ENCODE measurements around the gene GCDH.
"Not testable (repeated sequence)": the region's sequence is repeated elsewhere in the genome, so short reads cannot be mapped to it uniquely, and the experiment has no call there.

Gene GCDH

DNA sequence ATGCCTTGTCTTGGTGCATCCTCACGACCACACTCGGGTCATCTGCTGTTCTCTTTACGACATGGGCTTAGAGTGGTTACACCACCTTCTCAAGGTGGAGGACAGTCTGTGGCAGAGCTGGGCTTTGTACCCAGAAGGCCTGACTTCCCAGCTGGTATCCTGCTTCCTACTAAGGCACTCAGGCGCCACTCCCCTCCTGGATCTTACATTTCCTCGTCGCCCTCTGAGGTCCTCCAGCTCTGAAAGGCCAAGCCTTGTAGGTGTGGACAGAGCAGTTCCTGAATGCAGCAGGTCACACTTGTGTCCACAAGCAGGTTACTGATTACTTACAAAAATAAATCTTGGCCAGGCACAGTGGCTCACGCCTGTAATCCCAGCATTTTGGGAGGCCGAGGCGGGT is 16.2 kb downstream of the GCDH start:
- DNase-seq (ENCODE audit: low read depth, low spot score): no peak

DNA sequence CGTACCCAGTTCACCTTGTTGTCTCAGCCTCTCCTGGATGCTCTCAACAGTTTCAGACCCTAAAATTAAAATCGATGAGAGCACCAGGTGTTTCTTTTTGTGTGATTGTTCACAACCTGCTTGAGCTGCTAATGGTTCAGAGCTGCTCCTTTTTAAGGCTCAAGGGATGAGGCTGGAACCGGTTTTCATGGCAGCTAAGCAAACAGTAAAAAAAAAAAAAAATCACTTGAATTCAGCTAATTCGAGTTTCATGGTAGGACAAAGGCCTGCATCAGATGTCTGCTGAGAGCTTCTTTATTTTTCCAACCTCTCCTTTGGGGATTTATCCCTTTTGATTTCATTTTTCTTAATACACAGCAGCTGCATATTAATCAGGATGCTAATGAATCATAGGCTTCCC is 21.6 kb downstream of the GCDH start:
- no peak for DNase-seq (ENCODE audit: low read depth, low spot score)

DNA sequence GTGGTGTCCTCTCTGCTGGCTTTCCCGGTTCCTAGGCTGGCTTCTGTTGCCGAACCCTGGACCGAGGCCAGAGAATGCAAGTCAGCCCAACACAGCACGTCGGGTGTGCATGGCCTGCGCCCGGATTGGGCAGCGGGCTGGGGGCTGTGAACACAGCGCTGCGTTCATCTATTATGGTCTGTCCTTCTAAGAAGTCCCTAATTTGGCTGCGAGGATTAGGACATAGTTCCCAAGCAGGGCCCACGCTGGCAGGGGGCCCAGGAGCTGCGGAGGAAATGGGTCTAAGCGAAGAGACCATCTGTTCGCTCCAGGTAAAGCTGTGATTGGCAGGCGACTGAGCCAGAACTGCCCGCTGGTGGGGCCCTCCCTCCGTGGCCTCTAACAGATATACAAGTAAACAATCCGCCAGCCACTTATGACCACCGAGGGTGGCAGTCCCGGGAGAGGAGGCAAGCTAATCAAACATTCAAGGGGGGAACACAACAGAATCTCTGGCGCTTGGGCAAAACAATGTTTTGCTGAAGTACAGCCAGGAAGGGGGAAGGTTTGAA is 22.1 kb downstream of the GCDH start:
- DNase-seq (ENCODE audit: low read depth, low spot score): no peak

DNA sequence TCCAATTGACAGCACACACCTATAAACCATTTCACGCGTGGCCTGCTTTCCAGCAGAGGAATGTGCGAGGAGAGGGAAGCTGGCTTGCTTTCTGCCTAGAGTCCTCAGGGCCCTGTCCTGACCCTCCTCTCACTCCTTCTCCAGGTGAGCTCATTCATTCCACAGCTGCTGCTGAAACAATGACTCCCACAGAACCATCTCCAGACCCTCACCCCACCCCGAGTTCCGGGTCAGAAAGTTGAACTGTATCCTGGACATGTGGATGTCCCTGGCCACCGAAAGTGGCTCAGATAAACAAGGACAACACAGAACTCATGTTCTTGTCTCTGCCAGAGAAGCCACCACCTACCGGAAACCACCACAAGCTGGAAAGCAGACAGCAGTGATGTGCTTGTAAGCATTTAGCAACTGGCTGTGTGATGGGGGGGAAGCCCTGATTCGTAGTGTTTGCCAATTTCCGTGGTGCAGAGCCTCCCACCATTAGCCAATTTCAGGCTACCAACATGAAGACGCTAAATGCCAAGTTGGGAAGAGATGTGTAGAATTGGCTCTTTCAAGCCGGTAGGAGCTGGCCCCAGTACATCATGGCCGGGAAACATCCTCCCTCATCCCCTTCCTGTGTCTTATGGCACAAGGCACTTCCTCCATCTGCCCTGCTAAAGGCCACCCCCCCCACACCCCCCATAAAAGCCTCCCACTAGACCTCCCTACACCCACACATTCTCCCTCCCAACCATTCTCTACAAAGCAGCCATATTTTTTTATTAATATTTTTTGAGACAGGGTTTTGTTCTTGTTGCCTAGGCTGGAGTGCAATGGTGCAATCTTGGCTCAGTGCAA is 23.1 kb downstream of the GCDH start:
- DNase-seq (ENCODE audit: low read depth, low spot score): no peak

DNA sequence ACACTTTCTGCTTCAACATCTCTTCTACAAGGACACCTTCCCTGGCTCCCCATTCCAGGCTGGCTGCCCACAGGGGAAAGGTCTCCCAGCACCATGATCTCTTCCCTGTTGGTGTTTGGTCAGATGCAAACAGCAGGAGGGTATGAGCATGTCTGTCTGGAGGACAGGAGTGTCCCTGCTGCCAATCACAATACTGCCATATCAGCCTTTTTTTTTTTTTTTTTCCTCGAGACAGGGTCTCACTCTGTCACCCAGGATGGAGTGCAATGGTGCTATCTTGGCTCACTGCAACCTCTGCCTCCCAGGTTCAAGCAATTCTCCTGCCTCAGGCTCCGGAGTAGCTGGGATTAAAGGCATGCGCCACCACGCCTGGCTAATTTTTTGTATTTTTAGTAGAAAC is 24.9 kb downstream of the GCDH start:
- DNase-seq (ENCODE audit: low read depth, low spot score): not testable (repeated sequence)

DNA sequence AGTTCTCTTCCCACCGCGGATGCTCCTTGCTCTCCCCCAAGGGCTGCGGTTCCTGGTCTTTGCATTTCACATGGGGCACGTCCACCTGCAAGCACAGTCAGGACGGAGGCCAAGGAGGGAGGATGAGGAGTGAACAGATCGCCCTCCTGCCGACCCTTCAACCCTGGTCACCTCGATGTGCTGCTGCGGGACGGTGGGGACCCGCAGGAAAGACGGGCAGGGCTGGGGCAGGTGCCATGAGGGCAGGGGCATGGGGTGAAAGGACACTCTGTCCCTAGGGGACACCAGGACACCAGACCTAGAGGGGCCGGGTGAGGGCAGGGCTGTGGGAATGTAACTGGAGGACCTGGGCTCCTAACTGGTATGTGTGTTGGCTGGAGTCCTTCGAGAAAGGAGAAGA is 27.3 kb downstream of the GCDH start:
- DNase-seq (ENCODE audit: low read depth, low spot score): no peak

DNA sequence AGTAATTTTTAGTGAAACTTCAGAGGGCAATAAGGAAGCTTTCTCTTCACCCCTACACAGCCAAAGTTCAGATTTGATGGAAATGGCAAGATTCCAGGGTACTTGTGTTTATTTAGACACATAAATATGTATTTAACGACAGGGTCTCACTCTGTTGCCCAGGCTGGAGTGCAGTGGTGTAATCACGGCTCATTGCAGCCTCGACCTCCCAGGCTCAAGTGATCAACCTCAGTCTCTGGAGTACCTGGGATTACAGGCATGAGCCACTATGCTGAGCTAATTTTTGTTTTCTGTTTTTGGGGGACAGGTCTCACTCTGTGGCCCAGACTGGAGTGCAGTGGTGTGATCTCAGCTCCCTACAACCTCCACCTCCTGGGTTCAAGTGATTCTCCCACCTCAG is 30.1 kb downstream of the GCDH start:
- no peak for DNase-seq (ENCODE audit: low read depth, low spot score)

DNA sequence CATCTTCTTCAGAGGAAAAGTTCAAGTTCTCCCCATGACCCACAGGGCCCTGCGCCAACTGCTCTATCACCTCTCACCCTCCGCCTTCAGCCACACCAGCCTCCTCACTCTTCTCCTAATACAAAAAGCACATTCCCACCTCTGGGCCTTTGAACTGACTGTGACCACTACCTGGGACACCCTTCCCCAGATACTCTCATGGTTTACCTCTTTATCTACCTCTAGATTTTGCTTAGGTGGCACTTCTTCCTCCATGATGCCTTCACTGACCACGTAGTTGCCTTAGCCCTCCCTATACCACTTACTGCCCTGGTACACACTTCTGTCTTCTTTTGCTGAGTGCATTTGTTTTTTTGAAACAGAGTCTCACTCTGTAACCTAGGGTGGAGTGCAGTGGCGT is 32.0 kb downstream of the GCDH start:
- DNase-seq (ENCODE audit: low read depth, low spot score): no peak

DNA sequence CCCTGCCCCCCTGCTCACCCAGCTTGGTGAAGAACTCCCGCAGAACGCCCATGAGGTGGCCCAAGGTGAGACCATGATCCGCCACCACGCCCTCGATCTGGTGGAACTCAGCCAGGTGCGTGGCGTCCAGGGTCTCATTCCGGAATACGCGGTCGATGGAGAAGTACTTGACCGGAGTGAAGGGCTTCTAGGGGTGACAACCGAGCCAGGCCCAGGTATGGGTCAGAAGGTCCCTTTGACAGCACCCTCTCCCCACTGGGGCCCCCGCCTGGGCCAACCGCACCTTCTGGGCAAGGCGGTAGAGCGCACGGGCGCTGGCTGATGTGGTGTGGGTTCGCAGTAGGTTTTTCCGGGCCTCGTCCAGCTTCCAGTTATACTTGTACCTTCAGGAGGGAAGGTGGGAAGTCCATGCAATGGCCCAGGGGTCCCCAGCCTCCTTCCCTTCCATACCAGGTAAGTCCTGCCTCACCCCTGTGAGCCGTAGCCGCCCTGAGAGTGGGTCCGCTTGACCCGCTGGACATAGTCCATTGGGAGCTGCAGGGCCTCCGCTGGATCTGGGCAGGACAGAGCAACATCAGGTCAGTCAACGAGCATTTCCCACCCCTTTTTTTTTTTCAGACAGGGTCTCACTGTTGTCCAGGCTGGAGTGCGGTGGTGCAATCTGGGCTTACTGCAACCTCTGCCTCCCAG is 33.8 kb downstream of the GCDH start:
- DNase-seq (ENCODE audit: low read depth, low spot score): no peak

DNA sequence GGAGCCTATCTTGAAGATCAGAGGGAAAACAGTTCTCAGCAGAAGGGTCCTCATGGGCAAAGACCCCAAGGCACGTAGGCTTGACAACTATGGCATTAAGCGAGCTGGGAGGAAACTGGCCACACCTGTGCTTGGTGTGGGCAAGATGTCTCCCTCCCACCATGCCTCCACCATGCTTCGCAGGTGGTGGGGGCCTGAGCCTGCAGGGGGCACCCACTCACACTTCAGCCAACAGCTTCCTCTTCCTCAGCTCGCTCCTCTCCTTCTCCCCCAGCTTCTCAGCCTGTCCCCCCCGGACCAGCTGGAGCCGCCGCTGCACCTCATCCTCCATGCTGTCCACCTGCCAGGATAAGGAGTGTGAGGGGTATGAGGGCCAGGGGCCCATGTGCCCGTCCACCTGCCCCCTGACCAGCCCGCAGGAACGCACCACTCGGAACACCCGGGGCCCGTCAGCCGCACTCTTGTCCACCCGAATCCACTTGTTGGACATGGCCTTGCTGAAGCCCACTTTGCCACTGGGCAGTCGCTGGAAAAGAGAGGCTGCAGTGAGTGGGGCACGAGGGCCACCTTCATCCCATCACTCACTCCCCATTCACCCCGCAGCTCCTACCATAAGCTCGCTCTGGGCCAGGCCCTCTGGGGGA is 39.2 kb downstream of the GCDH start:
- DNase-seq (ENCODE audit: low read depth, low spot score): no peak

DNA sequence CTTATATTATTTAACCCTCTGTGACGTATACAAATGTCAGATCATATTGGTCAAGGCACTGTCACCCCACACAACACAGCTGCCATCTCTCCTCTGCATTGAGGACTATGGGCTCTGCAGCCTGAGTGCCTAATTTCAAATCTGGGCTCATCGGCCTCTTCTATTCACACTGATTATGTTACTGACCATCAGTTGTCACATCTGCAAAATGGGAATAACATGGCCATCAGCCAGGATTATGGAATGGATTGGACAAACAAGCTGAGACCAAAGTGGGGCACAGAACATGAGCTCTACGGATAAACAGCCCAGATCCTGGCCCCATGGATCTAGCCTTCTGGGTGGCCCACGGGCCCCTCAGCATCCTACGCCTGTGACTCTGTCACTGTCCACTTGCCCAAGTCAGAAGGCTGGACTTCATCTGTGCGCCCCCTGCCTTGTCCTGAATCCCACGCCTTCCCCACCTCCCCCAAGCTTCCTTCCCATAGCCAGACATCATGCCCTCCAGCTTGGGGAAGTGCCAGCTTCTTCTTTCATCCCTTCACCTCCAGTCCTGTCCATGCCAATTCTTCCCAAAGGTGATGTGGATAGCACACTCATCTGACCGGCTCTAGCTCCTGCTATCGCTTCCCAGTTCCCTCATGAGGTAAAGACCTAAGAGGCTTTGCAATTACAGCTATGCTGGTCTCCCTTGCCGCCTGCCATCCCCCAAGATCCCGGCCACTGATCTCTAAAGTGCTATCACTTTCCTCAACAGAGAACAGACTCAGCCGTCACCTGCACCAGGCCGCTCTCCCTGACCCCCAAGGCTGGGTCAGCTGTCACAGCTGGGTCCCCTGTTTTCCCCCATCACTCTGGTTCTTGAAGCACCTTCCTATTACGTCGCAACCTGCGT is 41.7 kb downstream of the GCDH start:
- DNase-seq (ENCODE audit: low read depth, low spot score): no peak

DNA sequence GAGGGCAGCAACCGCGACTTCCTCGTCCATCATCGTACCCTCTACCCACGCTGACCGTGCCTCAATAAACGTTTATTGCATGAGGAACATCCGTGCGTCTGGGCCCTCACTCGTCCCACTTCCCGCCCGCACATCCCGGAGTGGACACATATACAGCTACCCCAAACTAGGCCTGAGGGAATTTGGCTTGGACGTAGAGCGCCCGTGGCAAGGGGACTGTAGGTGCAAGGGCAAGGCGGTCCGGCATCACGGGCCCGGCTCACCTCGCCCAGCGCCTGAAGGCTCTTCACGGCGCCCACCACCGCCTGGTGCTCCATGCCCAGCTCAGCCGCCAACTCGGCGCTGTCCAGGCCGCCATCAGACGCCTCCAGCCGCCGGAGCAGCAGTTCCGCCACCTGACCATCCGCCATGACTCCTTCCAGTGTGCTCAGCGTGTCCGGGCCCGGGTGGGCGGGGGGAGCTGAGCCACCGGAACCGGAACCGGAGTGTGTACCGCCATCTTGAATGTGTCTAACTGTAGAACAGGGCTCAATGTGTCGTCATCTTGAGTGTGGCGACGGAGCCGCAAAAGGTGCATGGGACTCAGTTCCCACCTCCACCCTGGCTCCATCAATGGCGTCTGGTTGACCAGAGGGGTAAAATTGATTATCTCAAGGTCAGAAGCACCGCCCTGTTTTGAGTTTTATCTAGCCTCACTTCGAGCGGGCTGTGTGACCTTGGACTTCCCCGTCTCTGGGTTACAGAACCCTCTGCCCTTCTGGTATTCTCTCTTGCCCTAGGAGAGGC is 42.5 kb downstream of the GCDH start, which contains the start of gene FARSA:
Gene FARSA, minus strand, starts transcription at position 425 of the 786 bp plus-strand sequence. Its CDS starts 15 bp downstream, at position 410.
- DNase-seq (ENCODE audit: low read depth, low spot score): peak; percentile 76

DNA sequence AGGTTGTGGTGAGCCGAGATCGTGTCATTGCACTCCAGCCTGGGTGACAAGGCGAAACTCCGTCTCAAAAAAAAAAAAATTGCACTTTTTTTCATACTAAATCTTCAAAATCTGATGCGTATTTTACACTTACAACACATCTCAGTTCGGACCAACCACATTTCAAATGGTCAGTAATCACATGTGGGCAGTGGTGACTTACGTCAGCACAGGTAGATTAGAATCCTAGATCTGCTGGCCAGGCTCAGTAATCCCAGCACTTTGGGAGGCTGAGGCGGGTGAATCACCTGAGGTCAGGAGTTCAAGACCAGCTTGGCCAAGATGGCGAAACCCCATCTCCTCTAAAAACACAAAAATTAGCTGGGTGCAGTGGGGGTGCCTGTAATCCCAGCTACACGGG is 44.1 kb downstream of the GCDH start:
- DNase-seq (ENCODE audit: low read depth, low spot score): no peak

DNA sequence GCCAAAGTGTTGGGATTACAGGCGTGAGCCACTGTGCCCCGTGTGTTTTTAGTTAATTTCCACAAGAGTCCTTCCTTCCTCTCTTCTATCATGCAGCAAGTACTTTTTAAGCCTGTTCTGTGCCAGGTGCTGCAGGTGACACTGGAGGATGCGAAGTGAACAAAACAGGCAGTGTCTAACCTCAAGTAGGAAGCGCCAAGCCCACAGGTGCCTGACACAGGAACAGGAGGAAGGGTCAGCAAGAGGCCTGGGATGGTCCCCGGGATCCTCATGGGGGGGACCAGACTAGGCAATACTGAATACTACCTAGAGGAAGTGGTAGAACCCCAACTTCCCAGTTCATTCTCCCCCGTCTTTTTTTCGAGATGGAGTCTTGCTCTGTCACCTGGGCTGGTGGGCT is 45.6 kb downstream of the GCDH start:
- DNase-seq (ENCODE audit: low read depth, low spot score): no peak

DNA sequence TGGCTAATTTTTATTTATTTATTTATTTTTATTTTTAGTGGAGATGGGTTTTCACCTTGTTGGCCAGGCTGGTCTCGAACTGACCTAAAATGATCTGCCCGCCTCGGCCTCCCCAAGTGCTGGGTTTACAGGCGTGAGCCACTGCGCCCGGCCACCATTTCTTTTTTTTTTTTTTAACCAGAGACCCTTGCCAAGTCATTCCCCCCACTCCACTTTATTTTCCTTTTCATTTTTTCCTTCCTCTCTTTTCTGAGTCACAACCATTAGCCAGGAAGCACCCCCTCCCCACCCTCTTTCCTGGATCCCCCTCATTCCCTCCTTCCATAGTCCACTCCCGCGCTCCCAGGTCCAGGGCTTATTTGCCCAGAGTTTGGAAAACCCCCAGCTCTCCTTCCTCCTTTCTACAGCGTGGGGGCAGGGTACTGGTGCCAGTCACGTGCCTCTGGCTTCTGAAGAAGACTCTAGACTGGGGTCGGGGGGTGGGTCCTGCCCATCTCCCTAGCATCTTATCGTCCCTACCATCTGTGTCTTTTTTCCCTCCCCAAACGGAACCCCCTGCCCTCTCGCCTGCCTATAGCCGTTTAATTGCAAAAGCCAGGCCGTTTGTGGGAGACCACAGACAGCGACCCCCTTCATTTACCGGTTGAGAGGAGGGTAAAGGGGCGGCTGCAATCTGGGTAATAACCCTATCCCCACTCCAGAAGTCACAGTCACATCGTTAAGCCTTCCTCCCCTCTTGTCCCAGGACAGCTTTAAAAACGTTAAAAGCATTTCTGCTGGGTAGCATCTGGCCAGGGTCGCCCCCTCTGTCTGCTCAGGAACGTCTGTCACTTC is 46.4 kb downstream of the GCDH start:
- DNase-seq (ENCODE audit: low read depth, low spot score): no peak

DNA sequence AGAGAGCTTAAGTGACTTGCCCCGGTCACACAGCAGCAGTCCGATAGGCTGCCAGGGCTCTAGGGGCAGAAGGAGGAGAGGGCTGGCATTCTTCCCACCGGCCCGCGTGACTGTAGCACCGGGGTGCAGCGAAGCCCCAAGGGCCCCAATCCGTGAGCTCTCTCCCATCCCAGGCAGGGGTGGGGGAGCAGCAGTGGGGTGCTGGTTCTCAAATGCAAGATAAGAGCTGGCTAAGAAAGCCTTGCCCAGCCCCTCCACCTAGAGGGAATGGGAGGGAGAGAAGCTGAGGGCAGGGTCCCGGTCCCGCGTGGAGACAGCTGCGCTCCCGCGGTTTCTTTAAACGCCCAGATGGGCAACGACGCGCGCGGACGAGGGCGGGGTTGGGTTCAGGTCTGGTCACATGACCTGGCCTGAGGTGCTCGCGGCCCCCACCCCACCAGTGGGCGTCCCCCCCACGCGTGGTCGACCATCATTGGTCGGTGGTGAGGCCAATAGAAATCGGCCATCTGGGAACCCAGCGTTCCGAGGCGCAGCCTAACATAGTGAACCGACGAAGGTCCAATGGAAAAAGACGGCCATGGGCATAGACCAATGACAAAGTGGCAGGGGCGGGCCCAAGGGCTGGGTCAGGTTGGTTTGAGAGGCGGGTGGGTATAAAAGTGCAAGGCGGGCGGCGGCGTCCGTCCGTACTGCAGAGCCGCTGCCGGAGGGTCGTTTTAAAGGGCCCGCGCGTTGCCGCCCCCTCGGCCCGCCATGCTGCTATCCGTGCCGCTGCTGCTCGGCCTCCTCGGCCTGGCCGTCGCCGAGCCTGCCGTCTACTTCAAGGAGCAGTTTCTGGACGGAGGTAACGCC is 47.2 kb downstream of the GCDH start, which contains the start of gene CALR:
Gene CALR, plus strand, starts transcription at position 683 of the 852 bp plus-strand sequence. Its CDS starts 71 bp downstream, at position 754.
- DNase-seq (ENCODE audit: low read depth, low spot score): peak; percentile 93

DNA sequence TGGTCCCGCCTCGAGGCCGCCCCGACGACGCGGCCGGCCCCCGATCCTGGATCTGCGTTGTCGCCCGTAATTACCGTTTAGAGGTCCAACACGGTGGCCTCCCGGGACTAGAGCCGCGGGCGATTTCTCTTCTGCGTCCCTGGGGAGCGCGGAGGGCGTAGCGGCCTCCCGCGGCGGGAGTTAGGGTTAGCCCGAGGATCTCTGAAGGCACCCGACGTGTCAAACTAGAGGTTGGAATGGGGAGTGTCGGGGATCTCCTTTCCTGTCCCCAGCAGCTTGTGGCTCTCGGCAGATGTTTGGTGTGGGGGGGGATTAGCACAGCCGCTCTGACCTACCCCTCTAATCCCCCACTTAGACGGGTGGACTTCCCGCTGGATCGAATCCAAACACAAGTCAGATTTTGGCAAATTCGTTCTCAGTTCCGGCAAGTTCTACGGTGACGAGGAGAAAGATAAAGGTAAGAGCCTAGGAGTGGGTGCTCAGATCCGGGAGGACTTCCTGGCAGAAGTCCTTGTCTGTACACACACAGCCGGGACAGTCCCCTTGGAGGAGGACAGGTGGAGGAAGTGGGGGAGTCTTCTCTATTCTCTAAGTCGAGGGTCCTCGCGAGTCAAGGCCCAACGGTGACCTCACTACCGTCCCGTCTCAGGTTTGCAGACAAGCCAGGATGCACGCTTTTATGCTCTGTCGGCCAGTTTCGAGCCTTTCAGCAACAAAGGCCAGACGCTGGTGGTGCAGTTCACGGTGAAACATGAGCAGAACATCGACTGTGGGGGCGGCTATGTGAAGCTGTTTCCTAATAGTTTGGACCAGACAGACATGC is 48.0 kb downstream of the GCDH start:
- no peak for DNase-seq (ENCODE audit: low read depth, low spot score)
